T-helper 17 cell (primary cell): ENCODE measurements around the gene PIGU. TPM values are rescaled to one million over a fixed set of nuclear protein-coding genes. Genes with fewer than 3 reads are reported as not detected.
"Not testable (repeated sequence)": the region's sequence is repeated elsewhere in the genome, so short reads cannot be mapped to it uniquely, and the experiment has no call there.

Experiments
- ATAC-seq: fragments of 150-1000 bp; cut with Tn5 transposase; 2 replicates; pipeline ENCODE4 v1.10.0; 2021; ENCODE audit warnings: mild to moderate bottlenecking, moderate library complexity
- DNase-seq, 3 donors: peaks; one replicate each; pipeline versions ENCODE4 v3.0.0 to v3.0.0-alpha.2; 2020 to 2021
- H3K9me3 ChIP-seq: one replicate; pipeline ENCODE4 v1.7.0; 2013; ENCODE audit warnings: low read length, mild to moderate bottlenecking; ENCODE audit not compliant: control insufficient read depth, poor library complexity, severe bottlenecking
- H3K27ac Mint-ChIP-seq: one replicate; pipeline ENCODE4 v1.8.0; 2022; ENCODE audit warnings: mild to moderate bottlenecking, moderate library complexity, mixed read lengths
- H3K27me3 Mint-ChIP-seq: one replicate; pipeline ENCODE4 v1.8.0; 2022; ENCODE audit warnings: mixed read lengths
- H3K36me3 Mint-ChIP-seq: one replicate; pipeline ENCODE4 v1.8.0; 2022; ENCODE audit warnings: low read depth, mixed read lengths
- H3K4me1 Mint-ChIP-seq: one replicate; pipeline ENCODE4 v1.8.0; 2022; ENCODE audit warnings: mild to moderate bottlenecking, mixed read lengths
- H3K4me3 Mint-ChIP-seq: one replicate; pipeline ENCODE4 v1.8.0; 2022; ENCODE audit warnings: mild to moderate bottlenecking, moderate library complexity, mixed read lengths
- total RNA-seq, 4 donors: library from RNA in 2 of 4; stranded (reverse) in 2 of 4; gene quantifications; one replicate each; pipeline ENCODE4 v1.2.3 and lab custom pipeline; 2022 to 2026

PIGU gene
- total RNA-seq, 2 donors from 2014 or later, result 8.4 to 10.2 TPM

DNA sequence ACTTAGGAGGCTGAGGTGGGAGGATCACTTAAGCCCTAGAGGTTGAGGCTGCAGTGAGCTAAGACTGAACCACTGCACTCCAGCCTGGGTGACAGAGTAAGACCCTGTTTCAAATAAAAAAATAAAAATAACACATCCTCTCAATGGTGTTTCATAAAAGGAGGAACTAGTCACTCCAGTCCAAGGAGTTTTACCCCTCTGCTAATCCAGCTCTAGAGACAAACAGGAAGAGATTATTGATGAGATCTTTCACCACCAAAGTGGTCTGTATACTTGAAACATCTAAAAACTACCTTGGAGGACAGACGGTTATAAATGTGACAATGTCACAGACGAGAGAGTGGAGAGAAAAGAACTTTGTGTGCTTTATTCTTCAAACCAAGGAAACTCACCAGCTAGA, 58.2 kb downstream of the PIGU start:
- ATAC-seq (no peak), DNase-seq (no peak)
- no peaks in the 10 kb centered on the region for H3K9me3 ChIP-seq
- Mint-ChIP-seq H3K36me3 (peaks cover 16% of the 10 kb centered on the region), H3K27ac (peak overlapping the region; percentile 10), H3K4me3 (no peak overlapping the region), H3K27me3 (no peaks in the 10 kb centered on the region), H3K4me1 (peaks cover 18% of the 10 kb centered on the region)

DNA sequence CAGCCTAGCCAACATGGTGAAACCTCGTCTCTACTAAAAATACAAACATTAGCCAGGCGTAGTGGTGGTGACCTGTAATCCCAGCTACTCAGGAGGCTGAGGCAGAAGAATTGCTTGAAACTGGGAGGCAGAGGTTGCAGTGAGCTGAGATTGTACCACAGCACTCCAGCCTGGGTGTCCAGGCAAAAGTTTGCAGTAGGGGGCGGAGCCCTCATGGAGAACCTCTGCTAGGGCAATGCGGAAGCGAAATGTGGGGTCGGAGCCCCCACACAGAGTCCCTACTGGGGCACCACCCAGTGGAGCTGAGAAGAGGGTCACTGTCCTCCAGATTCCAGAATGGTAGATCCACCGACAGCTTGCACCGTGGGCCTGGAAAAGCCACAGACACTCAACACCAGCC, 60.0 kb downstream of the PIGU start:
- not testable (repeated sequence) for H3K4me3 Mint-ChIP-seq, H3K27ac Mint-ChIP-seq, H3K9me3 ChIP-seq, H3K27me3 Mint-ChIP-seq, DNase-seq, ATAC-seq
- Mint-ChIP-seq H3K36me3 (peaks cover 19% of the 10 kb centered on the region), H3K4me1 (peaks cover 13% of the 10 kb centered on the region)

DNA sequence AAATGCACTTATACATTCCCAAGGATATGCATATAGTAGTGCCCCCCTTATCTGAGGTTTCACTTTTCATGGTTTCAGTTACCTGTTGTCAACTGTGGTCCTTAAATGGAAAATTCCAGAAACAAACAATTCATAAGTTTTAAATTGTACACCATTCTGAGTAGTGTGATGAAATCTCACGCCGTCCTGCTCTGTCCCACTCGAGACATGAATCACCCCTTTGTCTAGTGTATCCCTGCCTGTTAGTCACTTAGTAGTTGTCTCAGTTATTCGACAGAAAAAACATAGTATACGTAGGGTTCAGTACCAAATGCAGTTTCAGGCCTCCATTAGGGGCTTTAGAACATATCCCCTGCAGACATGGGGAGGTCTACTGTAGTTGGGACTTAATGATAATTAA, 61.4 kb downstream of the PIGU start:
- no peaks in the 10 kb centered on the region for H3K9me3 ChIP-seq
- no peaks in the 10 kb centered on the region for H3K27me3 Mint-ChIP-seq
- H3K27ac Mint-ChIP-seq, result no peak overlapping the region
- H3K4me1 Mint-ChIP-seq, result peaks cover 5% of the 10 kb centered on the region
- ATAC-seq, result no peak
- DNase-seq, result no peak
- H3K4me3 Mint-ChIP-seq, result no peak overlapping the region
- peaks cover 11% of the 10 kb centered on the region for H3K36me3 Mint-ChIP-seq

DNA sequence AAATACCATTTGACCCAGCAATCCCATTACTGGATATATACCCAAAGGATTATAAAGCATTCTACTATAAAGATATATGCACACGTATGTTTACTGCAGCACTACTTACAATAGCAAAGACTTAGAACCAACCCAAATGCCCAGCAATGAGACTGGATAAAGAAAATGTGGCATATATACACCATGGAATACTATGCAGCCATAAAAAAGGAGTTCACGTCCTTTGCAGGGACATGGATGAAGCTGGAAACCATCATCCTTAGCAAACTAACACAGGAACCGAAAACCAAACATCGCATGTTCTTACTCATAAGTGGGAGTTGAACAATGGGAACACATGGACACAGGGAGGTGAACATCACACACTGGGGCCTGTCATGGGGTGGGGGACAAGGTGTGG, 64.9 kb downstream of the PIGU start:
- H3K4me1 Mint-ChIP-seq, H3K4me3 Mint-ChIP-seq, ATAC-seq, H3K27me3 Mint-ChIP-seq, H3K9me3 ChIP-seq, H3K27ac Mint-ChIP-seq, DNase-seq, H3K36me3 Mint-ChIP-seq: not testable (repeated sequence)

- Mint-ChIP-seq H3K4me1 (peaks cover 4% of the 10 kb centered on the region), H3K4me3 (no peak overlapping the region), H3K27ac (no peak overlapping the region), H3K36me3 (peaks cover 2% of the 10 kb centered on the region), H3K27me3 (no peaks in the 10 kb centered on the region)
- DNase-seq, result no peak
- H3K9me3 ChIP-seq, result no peaks in the 10 kb centered on the region
- no peak for ATAC-seq
These were observed 69.8 kb downstream of the PIGU start for GRCh38 chr20:34607066-34607465.

- H3K9me3 ChIP-seq, result no peaks in the 10 kb centered on the region
- Mint-ChIP-seq H3K4me1 (peaks cover 4% of the 10 kb centered on the region), H3K27me3 (no peaks in the 10 kb centered on the region), H3K4me3 (no peak overlapping the region), H3K27ac (no peak overlapping the region), H3K36me3 (peaks cover 2% of the 10 kb centered on the region)
- DNase-seq, result no peak
- ATAC-seq, result no peak
These were observed 71.7 kb downstream of the PIGU start for GRCh38 chr20:34604980-34605788.

- ATAC-seq (no peak), DNase-seq (no peak)
- Mint-ChIP-seq H3K27me3 (no peaks in the 10 kb centered on the region), H3K36me3 (peaks cover 4% of the 10 kb centered on the region), H3K4me1 (no peaks in the 10 kb centered on the region), H3K27ac (no peak overlapping the region), H3K4me3 (no peak overlapping the region)
- H3K9me3 ChIP-seq, result no peaks in the 10 kb centered on the region
These were observed 75.8 kb downstream of the PIGU start for GRCh38 chr20:34600892-34601653.

GRCh38 chr20:34595377-34596184, 81.3 kb downstream of the PIGU start:
- Mint-ChIP-seq H3K4me1 (no peaks in the 10 kb centered on the region), H3K4me3 (no peak overlapping the region), H3K27ac (no peak overlapping the region), H3K27me3 (no peaks in the 10 kb centered on the region), H3K36me3 (peaks cover 2% of the 10 kb centered on the region)
- ATAC-seq (no peak), DNase-seq (no peak)
- H3K9me3 ChIP-seq, result no peaks in the 10 kb centered on the region

- no peak for DNase-seq
- H3K9me3 ChIP-seq, result no peaks in the 10 kb centered on the region
- Mint-ChIP-seq H3K36me3 (peaks cover 3% of the 10 kb centered on the region), H3K27me3 (no peaks in the 10 kb centered on the region), H3K27ac (peak overlapping the region; percentile 14), H3K4me3 (no peak overlapping the region), H3K4me1 (peaks cover 2% of the 10 kb centered on the region)
- no peak for ATAC-seq
These were observed 90.3 kb downstream of the PIGU start for GRCh38 chr20:34586488-34587163.

- Mint-ChIP-seq H3K4me1 (peaks cover 12% of the 10 kb centered on the region), H3K36me3 (peaks cover 3% of the 10 kb centered on the region), H3K4me3 (no peak overlapping the region), H3K27me3 (no peaks in the 10 kb centered on the region), H3K27ac (no peak overlapping the region)
- DNase-seq (no peak), ATAC-seq (no peak)
- H3K9me3 ChIP-seq, result no peaks in the 10 kb centered on the region
These were observed 91.9 kb downstream of the PIGU start for GRCh38 chr20:34585019-34585418.

DNA sequence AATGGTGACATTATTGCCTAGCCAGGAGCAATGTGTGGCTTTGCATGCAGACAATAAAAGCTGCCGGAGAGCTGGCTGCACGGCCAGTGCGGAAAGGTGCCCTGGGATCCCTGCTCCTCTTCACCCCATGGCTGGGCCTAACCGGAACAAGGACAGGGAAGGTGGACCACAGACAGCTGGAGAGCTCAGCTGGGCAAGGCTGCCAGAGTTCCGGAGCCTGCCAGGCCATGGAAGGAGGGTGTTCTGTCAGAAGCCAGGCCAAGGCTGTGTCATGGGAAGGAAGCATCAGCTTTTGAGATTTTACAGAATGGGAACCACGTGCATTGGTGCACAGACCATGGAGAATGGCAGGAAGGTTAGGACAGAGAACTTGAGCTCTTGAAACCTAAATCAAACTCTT, 93.3 kb downstream of the PIGU start:
- H3K9me3 ChIP-seq, result no peaks in the 10 kb centered on the region
- peaks cover 3% of the 10 kb centered on the region for H3K36me3 Mint-ChIP-seq
- peaks cover 16% of the 10 kb centered on the region for H3K4me1 Mint-ChIP-seq
- no peaks in the 10 kb centered on the region for H3K27me3 Mint-ChIP-seq
- H3K4me3 Mint-ChIP-seq, result no peak overlapping the region
- no peak overlapping the region for H3K27ac Mint-ChIP-seq
- DNase-seq (no peak), ATAC-seq (no peak)

DNA sequence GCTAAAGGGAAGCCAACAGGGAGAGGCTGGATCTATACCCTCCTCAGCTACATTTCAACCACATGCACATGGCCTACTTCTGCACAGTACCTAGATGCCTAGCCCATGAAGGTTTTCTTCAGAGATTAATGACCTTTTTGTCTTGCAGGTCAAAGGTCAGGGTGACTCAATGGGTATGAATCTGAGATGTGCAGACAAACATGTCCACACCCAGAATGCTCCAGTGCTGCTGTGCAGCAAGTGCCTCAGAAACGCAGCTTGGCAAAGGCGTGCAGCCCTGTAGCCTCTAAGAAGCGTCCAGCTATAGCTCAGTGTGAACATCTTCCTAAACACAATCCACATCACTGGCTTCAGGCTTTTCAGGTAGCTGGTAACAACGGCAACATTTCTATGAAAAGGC, 94.0 kb downstream of the PIGU start:
- Mint-ChIP-seq H3K36me3 (peaks cover 3% of the 10 kb centered on the region), H3K27ac (no peak overlapping the region), H3K4me3 (no peak overlapping the region), H3K4me1 (peaks cover 16% of the 10 kb centered on the region), H3K27me3 (no peaks in the 10 kb centered on the region)
- no peaks in the 10 kb centered on the region for H3K9me3 ChIP-seq
- DNase-seq (no peak), ATAC-seq (no peak)

DNA sequence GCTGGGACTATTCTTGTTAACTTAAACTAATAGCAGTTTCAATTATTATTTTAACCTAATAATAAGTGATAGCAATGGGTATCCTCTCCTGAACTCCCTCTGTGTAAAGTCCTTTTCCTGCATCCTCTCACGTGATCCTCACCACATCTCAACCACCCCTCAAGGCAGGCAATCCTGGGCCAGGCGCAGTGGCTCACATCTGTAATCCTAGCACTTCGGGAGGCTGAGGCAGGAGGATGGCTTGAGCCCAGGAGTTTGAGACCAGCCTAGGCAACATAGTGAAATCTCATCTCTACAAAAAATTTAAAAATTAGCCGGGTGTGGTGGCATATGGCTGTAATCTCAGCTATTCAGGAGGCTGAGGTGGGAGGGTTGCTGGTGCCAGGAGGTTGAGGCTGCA, 94.7 kb downstream of the PIGU start:
- no peaks in the 10 kb centered on the region for H3K36me3 Mint-ChIP-seq
- peaks cover 16% of the 10 kb centered on the region for H3K4me1 Mint-ChIP-seq
- H3K27ac Mint-ChIP-seq, result peak overlapping the region; percentile 84

More for the DNA sequence above, 94.7 kb downstream of the PIGU start:
- DNase-seq (no peak), ATAC-seq (no peak)
- Mint-ChIP-seq H3K4me3 (no peak overlapping the region), H3K27me3 (no peaks in the 10 kb centered on the region)
- no peaks in the 10 kb centered on the region for H3K9me3 ChIP-seq
